Measurements from ENCODE around the gene TAF3.
A peak's percentile ranks its signal among the peaks of the same experiment; 100 is the strongest.

The TAF3 gene

GRCh38 chr10:7855205-7855604, 36.9 kb downstream of the TAF3 start:
- Histone ChIP-seq H3K27ac (no peak overlapping the region), H3K4me3 (no peak overlapping the region)
- DNase-seq (ENCODE audit: low spot score): no peak
- no peak for TF ChIP-seq CTCF (IDR thresholded peaks at IDR 0.05)

GRCh38 chr10:7856678-7857077, 38.4 kb downstream of the TAF3 start:
- DNase-seq (ENCODE audit: low spot score): no peak
- no peak for TF ChIP-seq CTCF (IDR thresholded peaks at IDR 0.05)
- Histone ChIP-seq H3K4me3 (peak overlapping the region; percentile 28), H3K27ac (no peak overlapping the region)

- TF ChIP-seq CTCF (IDR thresholded peaks at IDR 0.05): no peak
- no peak for DNase-seq (ENCODE audit: low spot score)
- H3K27ac ChIP-seq: no peak overlapping the region
- H3K4me3 ChIP-seq: peak overlapping the region; percentile 28
Observed at GRCh38 chr10:7857262-7857661, 39.0 kb downstream of the TAF3 start.

GRCh38 chr10:7861509-7862120, 43.3 kb downstream of the TAF3 start:
- Histone ChIP-seq H3K4me3 (no peak overlapping the region), H3K27ac (no peak overlapping the region)
- TF ChIP-seq CTCF (IDR thresholded peaks at IDR 0.05): no peak
- no peak for DNase-seq (ENCODE audit: low spot score)

GRCh38 chr10:7862121-7862514, 43.8 kb downstream of the TAF3 start:
- H3K27ac ChIP-seq: no peak overlapping the region
- no peak overlapping the region for H3K4me3 ChIP-seq
- no peak for TF ChIP-seq CTCF (IDR thresholded peaks at IDR 0.05)
- DNase-seq (ENCODE audit: low spot score): no peak

- DNase-seq (ENCODE audit: low spot score): no peak
- TF ChIP-seq CTCF (IDR thresholded peaks at IDR 0.05): no peak
- Histone ChIP-seq H3K27ac (no peak overlapping the region), H3K4me3 (no peak overlapping the region)
Observed at GRCh38 chr10:7866176-7866575, 47.9 kb downstream of the TAF3 start.

GRCh38 chr10:7872041-7872442, 53.7 kb downstream of the TAF3 start:
- DNase-seq (ENCODE audit: low spot score): no peak
- peak; percentile 60 for TF ChIP-seq CTCF (IDR thresholded peaks at IDR 0.05)
- Histone ChIP-seq H3K4me3 (peak overlapping the region; percentile 24), H3K27ac (no peak overlapping the region)

Measured in coronary artery (tissue), 2 donors.